CD4-positive, alpha-beta T cell treated with Interleukin-1 beta for 1 hour (primary cell): ENCODE results near the gene ESR1.
"Not testable (repeated sequence)": the region's sequence is repeated elsewhere in the genome, so short reads cannot be mapped to it uniquely, and the experiment has no call there.

Experiments used
- DNase-seq, 2 donors: peaks; one replicate each; pipeline ENCODE4 v3.0.0-alpha.2; 2020 to 2022

The ESR1 gene

DNA sequence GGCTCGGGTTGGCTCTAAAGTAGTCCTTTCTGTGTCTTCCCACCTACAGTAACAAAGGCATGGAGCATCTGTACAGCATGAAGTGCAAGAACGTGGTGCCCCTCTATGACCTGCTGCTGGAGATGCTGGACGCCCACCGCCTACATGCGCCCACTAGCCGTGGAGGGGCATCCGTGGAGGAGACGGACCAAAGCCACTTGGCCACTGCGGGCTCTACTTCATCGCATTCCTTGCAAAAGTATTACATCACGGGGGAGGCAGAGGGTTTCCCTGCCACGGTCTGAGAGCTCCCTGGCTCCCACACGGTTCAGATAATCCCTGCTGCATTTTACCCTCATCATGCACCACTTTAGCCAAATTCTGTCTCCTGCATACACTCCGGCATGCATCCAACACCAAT lies 291.2 kb downstream of the ESR1 start:
- no peak for DNase-seq

DNA sequence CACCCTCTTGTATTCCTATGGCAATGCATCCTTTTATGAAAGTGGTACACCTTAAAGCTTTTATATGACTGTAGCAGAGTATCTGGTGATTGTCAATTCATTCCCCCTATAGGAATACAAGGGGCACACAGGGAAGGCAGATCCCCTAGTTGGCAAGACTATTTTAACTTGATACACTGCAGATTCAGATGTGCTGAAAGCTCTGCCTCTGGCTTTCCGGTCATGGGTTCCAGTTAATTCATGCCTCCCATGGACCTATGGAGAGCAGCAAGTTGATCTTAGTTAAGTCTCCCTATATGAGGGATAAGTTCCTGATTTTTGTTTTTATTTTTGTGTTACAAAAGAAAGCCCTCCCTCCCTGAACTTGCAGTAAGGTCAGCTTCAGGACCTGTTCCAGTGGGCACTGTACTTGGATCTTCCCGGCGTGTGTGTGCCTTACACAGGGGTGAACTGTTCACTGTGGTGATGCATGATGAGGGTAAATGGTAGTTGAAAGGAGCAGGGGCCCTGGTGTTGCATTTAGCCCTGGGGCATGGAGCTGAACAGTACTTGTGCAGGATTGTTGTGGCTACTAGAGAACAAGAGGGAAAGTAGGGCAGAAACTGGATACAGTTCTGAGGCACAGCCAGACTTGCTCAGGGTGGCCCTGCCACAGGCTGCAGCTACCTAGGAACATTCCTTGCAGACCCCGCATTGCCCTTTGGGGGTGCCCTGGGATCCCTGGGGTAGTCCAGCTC lies 292.1 kb downstream of the ESR1 start:
- no peak for DNase-seq

DNA sequence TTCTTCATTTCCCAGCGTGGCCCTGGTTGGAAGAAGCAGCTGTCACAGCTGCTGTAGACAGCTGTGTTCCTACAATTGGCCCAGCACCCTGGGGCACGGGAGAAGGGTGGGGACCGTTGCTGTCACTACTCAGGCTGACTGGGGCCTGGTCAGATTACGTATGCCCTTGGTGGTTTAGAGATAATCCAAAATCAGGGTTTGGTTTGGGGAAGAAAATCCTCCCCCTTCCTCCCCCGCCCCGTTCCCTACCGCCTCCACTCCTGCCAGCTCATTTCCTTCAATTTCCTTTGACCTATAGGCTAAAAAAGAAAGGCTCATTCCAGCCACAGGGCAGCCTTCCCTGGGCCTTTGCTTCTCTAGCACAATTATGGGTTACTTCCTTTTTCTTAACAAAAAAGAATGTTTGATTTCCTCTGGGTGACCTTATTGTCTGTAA lies 292.7 kb downstream of the ESR1 start:
- DNase-seq = peak in 1 of 2 donors; percentile 30

DNA sequence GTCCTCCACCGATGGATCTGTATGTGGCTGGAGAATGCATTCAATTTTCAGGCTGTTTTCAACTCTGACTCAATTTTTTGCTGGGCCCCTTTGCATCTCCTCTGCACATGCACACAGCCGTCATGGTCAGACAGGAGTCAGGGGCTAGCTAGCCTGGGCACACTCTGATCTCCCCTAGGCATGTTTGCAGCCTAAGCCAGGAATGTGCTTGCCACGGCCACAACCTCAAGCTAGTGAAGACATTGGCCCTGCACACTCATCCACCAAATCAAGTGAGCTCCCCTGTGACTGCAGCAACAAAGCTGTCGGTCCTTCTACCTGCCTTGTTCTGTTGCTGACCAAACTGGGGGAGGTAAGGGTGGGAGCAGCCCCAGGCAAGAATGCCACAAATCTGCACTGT lies 300.5 kb downstream of the ESR1 start:
- DNase-seq = no peak

DNA sequence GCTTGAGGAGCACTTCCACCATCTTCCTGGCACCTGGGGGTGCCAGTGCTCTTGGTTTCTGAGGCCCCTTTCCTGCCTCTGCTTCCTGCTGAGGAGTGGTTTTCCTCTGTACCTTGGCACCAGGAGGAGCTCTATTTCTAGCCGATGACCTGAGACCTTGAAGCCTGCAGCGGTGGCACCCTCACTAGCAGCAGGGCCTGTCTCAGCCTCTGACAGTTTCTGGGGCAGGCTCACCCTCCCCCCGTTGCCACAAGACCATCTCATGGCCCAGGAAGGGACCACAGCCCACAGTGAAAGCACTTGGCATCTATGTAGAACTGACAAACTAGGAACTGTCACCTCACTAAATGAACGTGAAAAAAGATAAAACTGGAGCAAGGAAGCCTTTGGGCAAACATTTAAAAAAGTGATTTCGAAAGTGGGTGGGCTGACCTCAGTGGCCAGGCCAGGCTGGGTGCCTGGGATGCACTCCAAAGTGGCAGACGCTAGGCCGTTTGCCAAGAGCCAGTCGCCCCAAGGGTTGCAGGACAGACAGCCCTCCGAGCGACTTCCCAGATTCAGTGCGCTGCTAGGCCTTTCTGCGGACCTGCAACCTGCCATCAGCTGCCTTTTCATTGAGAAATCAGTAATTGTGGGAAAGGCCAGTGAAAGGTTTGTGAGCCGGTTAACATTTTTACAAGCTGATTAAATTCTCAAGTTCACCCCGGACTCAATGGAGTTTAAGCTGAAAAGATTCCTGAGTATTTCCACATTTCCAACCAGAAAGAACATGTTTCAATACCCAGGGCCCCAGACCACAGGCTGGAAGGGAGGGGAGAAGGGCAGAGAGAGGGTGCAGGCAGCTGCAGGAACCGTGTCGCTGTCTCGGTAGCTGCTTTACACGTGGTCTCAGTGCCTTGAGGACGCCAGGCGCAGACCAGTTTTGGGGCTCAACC lies 303.7 kb downstream of the ESR1 start:
- no peak for DNase-seq

DNA sequence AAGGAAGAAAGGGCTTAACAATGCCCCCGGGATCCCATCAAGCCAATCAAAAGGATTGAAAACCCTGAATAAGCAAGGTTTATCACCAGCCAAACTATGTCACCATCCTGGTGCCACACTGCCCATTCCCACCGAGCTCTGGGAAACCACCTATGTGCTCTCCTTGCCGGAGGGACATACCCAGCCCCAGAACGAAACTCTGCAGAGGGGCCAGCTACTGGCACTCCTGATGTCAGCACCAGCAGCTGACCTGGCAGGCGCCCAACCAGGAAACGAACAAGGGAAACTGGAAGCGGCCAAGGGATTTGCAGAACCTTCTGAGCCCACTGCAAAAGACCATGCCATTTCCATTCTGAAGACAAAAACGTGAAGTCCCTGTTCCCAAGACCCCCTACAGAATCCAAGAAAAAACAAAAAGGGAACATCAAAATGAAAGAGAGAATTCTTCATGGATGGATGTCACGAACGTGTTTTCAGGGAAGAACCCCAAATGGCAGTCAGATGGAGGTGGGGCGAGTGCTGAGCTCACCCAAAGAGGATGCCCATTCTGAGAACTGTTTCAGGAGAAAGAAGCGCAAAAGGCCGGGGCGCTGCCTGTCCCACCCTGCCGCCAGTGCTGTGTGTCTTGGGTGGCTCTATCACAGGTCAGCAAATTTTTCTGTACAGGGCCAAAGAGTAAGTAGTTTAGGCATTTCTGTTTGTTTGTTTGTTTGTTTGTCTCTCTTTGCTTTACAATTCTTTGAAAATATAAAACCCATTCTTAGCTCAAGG lies 305.2 kb downstream of the ESR1 start:
- no peak for DNase-seq

DNA sequence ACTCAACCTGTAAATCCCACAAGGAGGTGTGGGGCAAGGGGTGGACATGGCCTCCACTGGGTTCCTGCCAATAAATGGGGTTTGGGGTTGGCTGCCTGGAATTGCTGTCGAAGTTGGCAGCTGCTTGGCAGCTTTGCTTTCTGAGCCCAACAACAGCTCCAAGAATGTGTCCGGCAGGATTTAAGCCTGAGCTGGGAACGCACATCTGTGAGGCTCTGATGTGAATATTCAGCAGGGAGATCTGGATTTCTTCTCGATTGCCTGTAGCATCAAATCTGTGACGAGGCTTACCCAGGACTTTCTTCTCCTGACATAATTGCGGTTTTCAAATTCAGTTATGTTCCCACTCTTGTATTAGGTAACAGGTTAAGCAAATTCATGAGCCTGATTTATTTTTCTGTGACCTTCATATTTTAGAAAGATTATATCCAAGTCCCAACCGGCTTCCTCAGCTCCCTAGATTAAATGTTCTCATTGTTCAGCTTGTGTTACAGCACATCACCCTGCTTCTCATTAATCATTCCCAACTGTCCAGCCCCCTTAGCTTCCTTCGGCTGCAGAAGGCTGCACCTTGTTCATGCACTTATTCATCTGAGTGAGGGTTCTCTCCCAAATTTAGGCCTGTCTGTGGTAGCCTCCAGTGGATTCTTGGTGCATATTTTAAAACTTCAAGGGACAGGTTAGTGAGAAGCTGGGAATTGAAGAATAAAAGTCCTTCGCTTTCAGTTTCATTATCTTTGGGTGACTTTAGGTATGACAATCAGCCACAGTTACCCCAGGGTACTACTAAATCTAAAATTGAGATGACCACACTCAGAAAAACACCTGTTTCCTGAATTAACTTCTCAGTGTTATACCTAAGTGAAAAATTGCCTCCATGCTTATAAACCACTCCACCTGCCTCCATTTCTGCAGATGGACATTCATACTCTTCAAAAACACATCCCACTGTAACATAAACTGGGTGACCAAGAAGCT lies 310.0 kb downstream of the ESR1 start:
- DNase-seq = no peak

DNA sequence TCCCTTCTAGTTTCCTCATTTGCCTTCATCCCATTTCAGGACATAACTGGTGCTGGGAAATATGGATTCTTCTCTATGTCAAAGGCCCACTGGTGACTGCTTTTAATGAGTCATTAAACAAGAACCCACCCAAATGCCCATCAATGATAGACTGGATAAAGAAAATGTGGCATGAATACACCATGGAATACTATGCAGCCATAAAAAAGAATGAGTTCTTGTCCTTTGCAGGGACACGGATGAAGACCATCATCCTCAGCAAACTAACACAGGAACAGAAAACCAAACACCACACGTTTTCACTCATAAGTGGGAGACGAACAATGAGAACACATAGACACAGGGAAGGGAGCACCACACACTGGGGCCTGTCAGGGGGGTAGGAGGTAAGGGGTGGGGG lies 310.7 kb downstream of the ESR1 start:
- DNase-seq = no peak

DNA sequence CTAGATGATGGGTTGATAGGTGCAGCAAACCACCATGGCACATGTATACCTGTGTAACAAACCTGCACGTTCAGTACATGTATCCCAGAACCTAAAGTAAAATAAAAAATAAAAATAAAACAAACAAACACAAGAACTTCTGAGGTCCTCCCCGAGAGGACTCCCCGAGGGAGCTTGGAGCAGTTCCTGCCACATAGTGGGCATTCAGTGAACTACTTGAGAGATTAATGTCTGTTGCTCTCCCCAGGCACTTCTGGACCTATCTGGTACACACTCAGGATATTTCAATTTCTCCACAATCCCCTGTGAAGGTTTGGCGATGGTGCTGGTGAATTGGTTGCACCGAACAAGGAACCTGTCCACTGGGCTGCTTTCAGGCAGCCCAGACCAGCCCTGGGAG lies 311.2 kb downstream of the ESR1 start:
- DNase-seq = no peak

DNA sequence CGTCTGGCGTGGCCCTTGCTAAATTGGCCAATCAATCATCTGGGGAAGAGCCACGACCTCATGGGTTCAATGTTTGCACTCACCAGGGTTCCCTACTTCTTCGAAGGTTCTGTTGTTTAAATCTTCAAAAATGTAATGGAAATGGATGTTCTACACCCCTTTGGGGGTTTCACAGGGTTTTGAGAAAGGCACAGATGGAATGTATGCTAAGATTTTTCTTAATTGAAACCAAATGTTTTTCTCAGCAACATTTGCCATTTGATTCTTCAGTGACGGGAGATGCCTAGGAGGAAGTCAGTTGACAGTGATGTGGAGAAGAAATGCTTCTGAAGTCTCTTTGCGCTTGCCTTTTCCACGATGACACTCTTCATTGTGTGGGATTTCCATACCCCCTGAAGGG lies 312.3 kb downstream of the ESR1 start:
- DNase-seq = no peak

DNA sequence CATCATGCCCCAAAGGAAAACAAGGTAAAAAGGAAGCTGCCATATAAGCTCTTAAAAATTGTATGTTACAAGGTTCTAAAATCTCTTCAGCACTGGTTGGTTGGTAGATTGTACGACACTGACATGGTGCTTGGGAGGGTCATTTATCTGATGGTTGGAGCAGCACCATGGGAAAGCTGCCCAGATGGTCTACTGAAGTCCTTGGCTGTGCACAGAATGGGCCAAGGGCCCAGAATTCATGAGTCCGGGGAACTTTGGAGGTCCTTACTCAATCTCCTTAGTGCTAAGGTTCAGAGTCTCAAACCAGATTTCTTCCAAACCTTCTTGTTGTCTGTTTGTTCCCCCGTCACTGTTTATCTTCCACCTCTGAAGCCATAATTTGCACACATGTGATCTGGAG lies 314.4 kb downstream of the ESR1 start:
- DNase-seq = no peak

DNA sequence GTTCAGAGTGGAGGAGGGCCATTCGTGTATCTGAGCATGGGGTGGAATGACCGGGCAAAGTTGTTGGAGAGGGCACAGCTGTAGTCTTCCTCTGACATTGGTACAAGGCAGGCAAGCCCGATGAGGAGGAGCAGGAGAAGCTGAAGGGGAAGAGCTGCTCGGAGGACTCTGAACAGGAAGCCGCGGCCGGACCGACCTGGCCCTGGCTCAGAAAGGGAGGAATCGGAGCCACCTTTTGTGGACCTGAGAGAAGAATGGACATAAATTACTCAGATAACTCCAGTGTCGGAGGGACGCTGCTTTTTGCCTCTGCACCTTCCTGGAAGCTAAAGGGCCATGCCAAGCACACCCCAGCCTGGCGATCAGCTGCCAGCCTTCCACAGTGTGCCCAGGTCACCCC lies 315.0 kb downstream of the ESR1 start:
- DNase-seq = no peak

DNA sequence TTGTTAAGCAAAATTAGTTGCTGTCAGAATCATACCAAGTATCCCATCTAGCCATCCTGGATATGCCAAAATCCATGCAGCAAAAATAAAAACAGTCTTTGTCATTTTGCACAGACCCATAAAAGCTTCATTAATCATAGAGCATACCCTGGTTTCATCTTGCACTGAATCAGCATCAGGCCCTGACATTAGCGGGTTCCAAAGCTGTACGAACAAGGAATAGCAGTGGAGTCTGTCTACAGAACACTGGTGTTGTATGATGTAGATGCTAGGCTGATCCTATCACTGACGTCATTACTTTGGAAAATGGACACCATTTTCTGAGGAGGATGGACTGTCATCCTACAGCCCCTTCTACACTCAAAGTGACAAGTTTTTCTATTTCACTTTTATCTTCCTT lies 315.6 kb downstream of the ESR1 start:
- DNase-seq = no peak

DNA sequence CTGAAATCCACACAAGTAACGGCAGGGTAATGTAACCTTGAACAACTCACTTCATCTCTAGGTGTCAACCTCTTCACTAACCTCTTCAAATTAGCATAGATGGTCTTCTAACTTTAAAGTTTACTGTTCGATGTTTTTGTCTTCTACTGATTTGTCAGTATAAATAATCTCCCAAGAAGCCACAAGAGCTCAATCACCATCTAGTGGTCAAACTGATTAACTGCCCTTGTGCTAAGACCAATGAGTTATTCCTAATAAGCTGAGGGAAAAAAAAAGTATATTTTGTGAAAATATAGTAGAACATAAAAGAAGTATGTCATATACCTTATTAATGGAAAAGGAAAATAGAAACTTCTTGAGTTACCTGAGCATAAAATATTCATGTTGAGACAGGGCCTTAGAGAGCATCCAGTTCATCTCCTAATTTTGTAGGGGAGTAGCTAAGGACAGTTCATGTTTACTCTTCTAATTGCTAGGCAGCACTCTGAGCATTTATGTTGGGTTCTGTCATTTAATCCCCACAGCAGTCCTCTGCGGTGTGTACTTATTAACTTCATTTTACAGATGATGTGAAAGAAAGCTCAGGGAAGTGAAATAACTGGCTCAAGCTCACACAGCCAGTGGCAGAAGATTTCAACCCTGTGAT lies 317.1 kb downstream of the ESR1 start:
- DNase-seq = peak in 1 of 2 donors; percentile 32

DNA sequence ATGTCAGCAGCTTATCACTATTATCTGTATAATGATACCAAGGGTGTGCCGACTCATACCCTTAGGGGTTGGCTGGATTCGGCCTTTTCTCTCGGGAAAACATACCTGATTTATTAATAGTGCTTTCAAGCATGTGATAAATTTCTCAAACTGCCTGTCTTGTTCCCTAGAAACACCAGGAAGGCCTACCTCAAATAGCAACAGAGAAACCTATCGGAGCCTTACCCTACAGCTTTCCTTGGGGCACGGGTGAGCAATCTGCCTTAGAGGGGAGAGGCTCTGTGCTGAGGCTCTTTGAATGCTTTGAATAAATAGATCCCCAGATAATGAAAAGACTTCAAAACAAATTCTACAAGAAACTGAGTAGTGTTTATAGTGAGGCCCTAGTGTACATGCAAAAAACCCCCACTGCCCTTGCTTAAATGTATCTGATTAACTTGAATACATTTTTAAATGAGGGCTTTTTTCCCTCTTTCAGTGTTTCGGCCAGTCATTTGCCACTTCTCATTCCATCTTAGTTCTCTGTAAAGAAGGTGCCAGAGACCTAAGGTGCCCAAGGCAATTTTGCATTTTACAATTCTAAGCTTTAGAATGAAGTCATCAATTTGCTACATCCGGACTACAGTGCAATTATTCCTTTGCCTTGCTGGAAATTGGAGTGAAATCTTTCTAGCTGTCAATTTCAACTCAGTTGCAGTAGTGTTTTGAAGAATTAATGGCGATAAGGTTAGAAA lies 320.1 kb downstream of the ESR1 start:
- no peak for DNase-seq

DNA sequence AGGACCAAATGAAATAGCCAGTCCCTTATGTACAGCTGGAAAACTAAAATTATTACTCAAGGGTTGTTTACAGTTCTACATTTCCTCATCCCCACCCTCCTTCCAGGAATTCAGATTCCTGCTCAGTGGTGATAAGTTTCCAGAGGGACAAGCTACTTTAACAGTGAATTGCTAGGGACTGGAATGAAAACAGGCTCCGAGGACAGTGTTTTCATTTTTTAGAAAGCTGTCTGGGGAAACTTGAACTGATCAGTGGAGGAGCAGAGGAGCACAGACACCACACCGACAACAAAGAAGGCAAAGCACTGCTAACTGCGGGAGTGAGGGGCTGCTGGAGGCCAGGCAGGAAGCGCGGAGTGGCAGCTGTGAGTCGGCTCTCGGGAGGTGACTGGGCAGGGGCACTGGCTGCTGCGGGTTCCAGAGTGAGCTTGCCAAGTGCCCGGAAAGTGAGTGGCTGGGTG lies 322.2 kb downstream of the ESR1 start:
- no peak for DNase-seq

DNA sequence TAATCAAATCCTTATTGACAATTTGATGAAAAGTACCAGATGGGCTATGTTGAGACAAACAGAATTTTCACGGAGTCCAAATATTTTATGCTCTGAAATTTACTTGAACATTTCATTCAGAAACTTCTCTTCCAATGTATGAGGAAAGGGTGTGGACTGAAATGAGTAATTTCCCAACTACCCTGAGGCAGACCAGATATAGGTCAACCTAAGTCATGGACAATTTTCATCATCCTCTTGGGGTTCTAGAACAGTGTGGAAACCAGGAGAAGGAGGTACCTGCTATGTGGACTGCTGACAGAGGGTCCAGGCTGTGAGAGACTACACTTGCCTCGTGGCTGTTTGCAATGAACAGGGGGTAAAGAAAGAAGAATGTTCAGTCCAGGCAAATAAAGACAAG lies 323.0 kb downstream of the ESR1 start:
- DNase-seq = no peak

DNA sequence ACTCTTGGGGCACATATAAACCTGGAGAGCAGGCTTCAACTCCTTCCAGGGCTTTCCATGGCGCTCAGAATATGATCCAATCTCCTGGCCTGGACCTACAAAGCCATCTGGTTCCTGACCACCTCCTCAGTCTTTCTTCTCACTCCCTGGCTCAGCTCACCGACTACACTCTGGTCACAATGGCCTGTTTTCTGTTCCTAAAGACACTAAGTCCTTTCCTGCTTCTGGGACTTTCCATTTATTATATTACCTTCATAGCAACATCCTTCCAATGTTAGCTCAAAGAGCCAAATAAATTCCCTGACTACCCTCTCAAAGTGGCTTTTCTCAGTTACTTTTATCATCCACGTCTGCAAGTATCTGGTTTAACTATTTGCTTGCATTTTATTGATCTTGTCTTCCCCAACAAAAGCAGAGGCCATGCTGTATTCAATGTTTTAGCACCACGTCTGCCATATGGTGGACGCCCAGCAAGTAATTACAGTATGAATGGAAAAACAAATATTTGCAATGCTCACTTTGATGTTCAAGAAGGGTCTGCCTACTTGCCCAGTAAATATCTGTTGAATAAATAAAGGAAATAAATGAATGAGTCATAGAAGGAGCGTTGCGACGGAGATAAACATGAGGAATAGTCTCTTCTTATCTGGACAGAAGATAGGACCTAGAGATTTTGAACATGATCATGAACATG lies 328.4 kb downstream of the ESR1 start:
- no peak for DNase-seq

DNA sequence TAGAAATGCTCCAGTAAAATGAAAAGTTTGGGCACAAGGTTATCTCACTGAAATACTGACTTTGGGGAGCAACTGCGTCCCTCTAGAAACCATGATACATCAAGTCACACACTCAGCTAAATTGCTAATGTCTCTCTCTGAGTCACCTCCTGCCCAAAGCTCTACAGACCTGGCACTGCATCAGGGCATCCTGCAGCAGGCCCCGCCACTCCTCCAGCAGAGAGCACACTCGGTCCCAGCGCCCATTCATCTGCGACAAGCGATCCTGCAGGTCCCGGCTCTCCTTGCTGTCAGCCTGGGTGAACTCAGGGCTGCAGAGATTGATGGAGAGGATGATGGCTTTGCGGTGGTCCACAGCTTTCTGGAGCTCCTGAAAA lies 329.0 kb downstream of the ESR1 start:
- DNase-seq = no peak

DNA sequence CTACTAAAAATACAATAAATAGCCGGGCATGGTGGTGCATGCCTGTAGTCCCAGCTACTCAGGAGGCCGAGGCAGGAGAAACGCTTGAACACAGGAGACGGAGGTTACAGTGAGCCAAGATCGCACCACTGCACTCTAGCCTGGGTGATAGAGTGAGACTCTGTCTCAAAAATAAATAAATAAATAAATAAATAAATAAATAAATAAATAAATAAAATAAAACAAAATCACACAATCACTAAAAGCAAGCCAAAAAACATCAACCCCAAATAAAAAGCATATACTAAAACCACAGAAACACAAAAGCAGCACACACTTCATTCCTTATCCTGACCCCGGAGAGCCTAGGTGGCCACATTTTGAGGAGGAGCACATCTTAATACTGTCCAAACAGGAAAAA lies 330.9 kb downstream of the ESR1 start:
- DNase-seq = not testable (repeated sequence)
